ENCODE results near the gene SART1.
A peak's percentile ranks its signal among the peaks of the same experiment; 100 is the strongest.
"Not testable (repeated sequence)": the region's sequence is repeated elsewhere in the genome, so short reads cannot be mapped to it uniquely, and the experiment has no call there.

SART1 gene

GRCh38 chr11:66015454-66015881 is 53.9 kb downstream of the SART1 start:
- DNase-seq (ENCODE audit: low read depth): no peak

GRCh38 chr11:66015936-66016792 is 54.6 kb downstream of the SART1 start:
- no peak for DNase-seq (ENCODE audit: low read depth)

- DNase-seq (ENCODE audit: low read depth): no peak
These were observed 55.3 kb downstream of the SART1 start for GRCh38 chr11:66016793-66017177.

GRCh38 chr11:66017321-66017720 is 55.8 kb downstream of the SART1 start:
- no peak for DNase-seq (ENCODE audit: low read depth)

- no peak for DNase-seq (ENCODE audit: low read depth)
These were observed 58.7 kb downstream of the SART1 start for GRCh38 chr11:66020212-66020611.

GRCh38 chr11:66020618-66021357 is 59.3 kb downstream of the SART1 start:
- peak; percentile 14 for DNase-seq (ENCODE audit: low read depth)

GRCh38 chr11:66022401-66023185 is 61.1 kb downstream of the SART1 start:
- peak; percentile 26 for DNase-seq (ENCODE audit: low read depth)

- DNase-seq (ENCODE audit: low read depth): not testable (repeated sequence)
These were observed 61.6 kb downstream of the SART1 start for GRCh38 chr11:66023186-66023440.

- DNase-seq (ENCODE audit: low read depth): no peak
These were observed 64.5 kb downstream of the SART1 start, which contains the start of gene CATSPER1 for GRCh38 chr11:66026017-66026529. TSS of gene CATSPER1 (minus strand) at chr11:66026479. CDS start at chr11:66026379, 100 bp downstream.

All from fibroblast of the conjunctiva (primary cell).